ENCODE measurements around the gene AZGP1. TPM values are rescaled to one million over a fixed set of nuclear protein-coding genes. Genes with fewer than 3 reads are reported as not detected.
A peak's percentile ranks its signal among the peaks of the same experiment; 100 is the strongest.
"Not testable (repeated sequence)": the region's sequence is repeated elsewhere in the genome, so short reads cannot be mapped to it uniquely, and the experiment has no call there.

AZGP1 gene
- total RNA-seq, 1 donor from 2014 or later = not detected

DNA sequence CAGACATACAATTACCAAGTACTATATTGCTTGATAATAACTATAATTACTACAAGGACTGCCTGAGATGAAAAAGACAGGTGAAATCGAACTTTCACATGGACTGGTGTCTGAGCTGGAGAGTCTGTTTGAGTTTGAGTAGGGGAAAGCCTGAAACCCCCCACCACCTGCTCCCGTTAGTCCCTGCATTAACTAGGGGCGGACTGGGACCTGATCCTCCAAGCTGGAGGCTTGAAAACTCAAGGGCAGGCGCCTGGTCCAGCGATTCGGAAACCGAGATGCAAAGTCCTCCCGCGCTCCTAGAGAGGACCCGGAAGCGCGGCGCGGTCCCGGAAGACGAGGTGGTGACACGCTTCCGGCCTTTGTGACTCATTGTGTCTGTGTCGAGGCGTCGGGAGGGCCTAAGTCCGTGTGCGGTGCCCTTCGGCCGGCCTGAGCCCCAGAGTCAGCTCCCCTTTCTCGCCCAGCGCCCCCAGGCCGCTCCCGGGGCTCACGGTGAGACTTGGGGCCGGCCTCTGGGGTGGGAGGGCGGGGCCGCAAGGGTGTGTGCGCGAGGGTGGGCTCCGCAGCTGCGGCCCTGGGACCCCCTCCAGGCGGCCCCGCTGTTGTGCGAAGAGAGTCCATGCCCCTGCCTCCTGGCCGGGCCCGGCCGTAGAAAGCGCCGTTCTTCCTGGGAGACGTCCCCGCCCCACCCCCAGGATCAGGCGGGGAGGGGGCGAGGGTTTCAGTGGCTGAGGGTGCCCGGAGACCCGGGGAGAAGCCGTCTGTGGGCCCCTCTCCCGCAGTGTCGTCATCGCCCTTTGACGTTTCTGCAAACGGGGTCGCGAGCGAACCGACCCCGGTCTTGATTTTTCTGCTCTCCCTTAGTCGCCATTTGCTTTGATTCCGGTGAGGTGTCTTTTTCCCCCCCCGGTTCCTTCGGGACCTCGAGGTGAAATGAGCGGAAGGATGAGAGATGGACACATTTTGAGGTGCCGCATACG lies 39.7 kb upstream of the AZGP1 start, which contains the start of gene ZKSCAN1:
TSS of gene ZKSCAN1 (plus strand) at position 365 of the 983 bp plus-strand sequence. CDS start 7,911 bp downstream, outside the sequence.
- Histone ChIP-seq H3K36me3 (no peaks in the 10 kb centered on the region), H3K27ac (peak within 1 kb of the TSS; percentile 97 to 98), H3K4me1 (peaks cover 0 to 16% of the 10 kb centered on the region in 2 donors), H3K4me3 (peak within 1 kb of the TSS; percentile 94 to 96), H3K9me3 (no peaks in the 10 kb centered on the region), H3K27me3 (no peaks in the 10 kb centered on the region)
- TF ChIP-seq, protein P1, sequence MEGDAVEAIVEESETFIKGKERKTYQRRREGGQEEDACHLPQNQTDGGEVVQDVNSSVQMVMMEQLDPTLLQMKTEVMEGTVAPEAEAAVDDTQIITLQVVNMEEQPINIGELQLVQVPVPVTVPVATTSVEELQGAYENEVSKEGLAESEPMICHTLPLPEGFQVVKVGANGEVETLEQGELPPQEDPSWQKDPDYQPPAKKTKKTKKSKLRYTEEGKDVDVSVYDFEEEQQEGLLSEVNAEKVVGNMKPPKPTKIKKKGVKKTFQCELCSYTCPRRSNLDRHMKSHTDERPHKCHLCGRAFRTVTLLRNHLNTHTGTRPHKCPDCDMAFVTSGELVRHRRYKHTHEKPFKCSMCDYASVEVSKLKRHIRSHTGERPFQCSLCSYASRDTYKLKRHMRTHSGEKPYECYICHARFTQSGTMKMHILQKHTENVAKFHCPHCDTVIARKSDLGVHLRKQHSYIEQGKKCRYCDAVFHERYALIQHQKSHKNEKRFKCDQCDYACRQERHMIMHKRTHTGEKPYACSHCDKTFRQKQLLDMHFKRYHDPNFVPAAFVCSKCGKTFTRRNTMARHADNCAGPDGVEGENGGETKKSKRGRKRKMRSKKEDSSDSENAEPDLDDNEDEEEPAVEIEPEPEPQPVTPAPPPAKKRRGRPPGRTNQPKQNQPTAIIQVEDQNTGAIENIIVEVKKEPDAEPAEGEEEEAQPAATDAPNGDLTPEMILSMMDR (IDR thresholded peaks at IDR 0.05) = no peak
- intact Hi-C loops (cut with DNase I) = loop anchor here (1.0 kb wide), 2 partner anchors 34 to 66 kb away; partner anchors contain the start of genes ZNF3 and ZSCAN21
- DNase-seq (ENCODE audit: low spot score in 2 of 2) = peak; percentile 55 to 93

DNA sequence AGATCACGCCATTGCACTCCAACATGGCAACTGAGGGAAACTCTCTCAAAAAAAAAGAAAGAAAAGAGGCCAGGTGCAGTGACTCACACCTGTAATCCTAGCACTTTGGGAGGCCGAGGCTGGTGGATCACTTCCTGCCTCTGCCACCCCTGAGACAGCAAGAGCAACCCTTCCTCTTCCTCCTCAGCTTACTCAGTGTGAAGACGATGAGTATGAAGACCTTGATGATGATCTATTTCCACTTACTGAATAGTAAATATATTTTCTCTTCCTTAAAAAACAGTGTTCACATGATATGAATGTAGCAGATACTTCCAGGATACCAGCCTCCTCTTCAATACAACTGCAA lies 37.5 kb upstream of the AZGP1 start:
- TF ChIP-seq, protein P1 (IDR thresholded peaks at IDR 0.05) = no peak
- peaks cover 0 to 16% of the 10 kb centered on the region in 2 donors for H3K4me1 ChIP-seq
- no peaks in the 10 kb centered on the region for H3K36me3 ChIP-seq
- H3K27me3 ChIP-seq = no peaks in the 10 kb centered on the region
- H3K9me3 ChIP-seq = no peaks in the 10 kb centered on the region
- no peak for DNase-seq (ENCODE audit: low spot score in 2 of 2)
- H3K4me3 ChIP-seq = no peak overlapping the region
- H3K27ac ChIP-seq = no peak overlapping the region
- intact Hi-C loops (cut with DNase I) = no loop called here

DNA sequence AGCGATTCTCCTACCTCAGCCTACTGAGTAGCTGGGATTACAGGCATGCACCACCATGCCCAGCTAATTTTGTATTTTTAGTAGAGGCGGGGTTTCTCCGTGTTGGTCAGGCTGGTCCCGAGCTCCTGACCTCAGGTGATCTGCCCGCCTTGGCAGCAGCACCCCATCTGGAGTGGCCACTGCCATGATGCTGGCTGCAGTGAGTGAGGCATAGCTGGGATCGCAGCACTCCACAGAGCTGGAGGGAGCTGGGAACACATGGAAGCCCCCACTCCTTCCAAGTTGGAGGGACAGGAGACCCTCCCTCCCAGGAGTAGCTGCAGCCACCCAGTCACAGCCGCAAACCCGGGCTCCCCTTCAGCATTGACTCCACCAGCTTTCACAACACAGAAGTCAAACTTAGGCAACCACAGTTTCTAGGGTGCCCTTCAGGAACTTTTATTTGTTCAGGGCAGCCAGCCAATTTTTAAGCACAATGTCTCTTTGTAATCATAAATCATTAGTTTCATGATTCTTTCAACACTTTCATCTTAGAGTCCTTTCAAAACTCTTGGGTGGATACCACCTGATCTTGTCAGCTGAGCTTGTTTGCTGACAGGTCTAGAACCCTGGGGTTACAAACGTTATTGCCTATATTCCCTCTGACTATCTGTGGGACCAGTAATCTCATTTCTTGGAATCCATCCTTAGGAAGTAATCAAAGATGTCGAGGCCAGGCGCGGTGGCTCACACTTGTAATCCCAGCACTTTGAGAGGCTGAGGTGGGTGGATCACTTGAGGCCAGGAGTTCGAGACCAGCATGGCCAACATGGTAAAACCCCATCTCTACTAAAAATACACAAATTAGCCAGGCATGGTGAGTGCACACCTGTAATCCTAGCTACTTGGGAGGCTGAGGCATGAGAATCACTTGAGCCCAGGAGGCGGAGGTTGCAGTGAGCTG lies 36.8 kb upstream of the AZGP1 start:
- H3K36me3 ChIP-seq; intact Hi-C loops (cut with DNase I); DNase-seq (ENCODE audit: low spot score in 2 of 2); H3K9me3 ChIP-seq; H3K4me3 ChIP-seq; H3K27ac ChIP-seq; H3K27me3 ChIP-seq: not testable (repeated sequence)
- peaks cover 0 to 16% of the 10 kb centered on the region in 2 donors for H3K4me1 ChIP-seq

DNA sequence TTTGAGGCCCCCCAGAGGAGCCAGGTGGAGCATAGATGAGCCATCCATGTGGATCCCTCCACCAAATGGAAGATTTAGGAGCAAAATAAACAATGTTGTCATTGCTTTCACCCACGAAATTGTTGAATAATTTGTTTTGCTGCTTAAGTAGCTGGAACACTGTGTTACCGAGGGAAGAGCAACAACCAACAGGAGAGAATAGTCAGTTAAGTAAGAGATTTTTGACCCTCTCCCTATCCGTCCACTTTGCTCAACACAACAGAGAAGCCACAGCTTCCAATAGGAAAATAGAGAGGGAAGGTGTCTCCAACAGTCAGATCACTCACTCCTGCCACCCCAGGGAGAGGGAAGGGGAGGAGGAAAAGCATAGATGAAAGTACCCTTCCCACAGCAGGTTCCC lies 35.7 kb upstream of the AZGP1 start:
- peaks cover 0 to 7% of the 10 kb centered on the region in 2 donors for H3K4me1 ChIP-seq
- DNase-seq (ENCODE audit: low spot score in 2 of 2) = no peak
- H3K36me3 ChIP-seq = no peaks in the 10 kb centered on the region
- TF ChIP-seq, protein P1 (IDR thresholded peaks at IDR 0.05) = no peak
- no peak overlapping the region for H3K4me3 ChIP-seq
- H3K9me3 ChIP-seq = no peaks in the 10 kb centered on the region
- H3K27me3 ChIP-seq = no peaks in the 10 kb centered on the region
- no peak overlapping the region for H3K27ac ChIP-seq
- intact Hi-C loops (cut with DNase I) = no loop called here

DNA sequence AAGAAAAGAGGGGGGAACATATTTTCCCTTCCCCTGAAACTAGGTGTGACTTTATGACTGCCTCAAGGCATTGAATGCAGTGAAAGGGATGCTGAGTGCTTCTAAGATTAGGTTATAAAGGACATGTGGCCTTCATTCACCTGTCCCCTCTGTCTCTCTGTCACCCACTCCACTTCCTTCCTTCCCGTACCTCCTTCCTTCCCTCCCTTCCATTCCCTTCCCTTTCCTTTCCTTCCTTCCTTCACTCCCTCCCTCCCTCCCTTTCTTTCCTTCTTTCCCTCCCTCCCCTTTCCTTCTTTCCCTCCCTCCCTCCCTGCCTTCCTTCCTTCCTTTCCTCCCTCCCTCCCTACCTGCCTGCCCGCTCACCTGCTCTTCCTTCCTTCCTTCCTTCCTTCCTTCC lies 35.1 kb upstream of the AZGP1 start:
- no peaks in the 10 kb centered on the region for H3K27me3 ChIP-seq
- peaks cover 0 to 4% of the 10 kb centered on the region in 2 donors for H3K4me1 ChIP-seq
- no peaks in the 10 kb centered on the region for H3K9me3 ChIP-seq
- intact Hi-C loops (cut with DNase I) = no loop called here
- H3K27ac ChIP-seq = no peak overlapping the region
- no peaks in the 10 kb centered on the region for H3K36me3 ChIP-seq
- H3K4me3 ChIP-seq = no peak overlapping the region
- TF ChIP-seq, protein P1 (IDR thresholded peaks at IDR 0.05) = no peak
- no peak for DNase-seq (ENCODE audit: low spot score in 2 of 2)

DNA sequence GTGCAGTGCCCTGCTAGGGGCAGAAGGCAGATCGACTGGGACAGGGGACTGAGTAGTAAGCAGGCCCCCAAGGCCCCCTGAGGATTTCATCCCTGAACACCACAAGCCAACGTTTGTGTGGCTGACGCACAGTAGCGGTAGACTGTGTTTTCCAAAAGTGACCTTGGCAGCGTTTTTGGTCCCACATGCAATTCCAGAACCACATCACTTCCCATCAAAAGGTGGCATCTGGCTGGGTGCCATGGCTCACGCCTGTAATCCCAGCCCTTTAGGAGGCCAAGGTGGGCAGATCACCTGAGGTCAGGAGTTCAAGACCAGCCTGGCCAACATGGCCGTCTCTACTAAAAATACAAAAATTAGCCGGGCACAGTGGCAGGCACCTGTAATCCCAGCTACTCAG lies 34.1 kb upstream of the AZGP1 start:
- H3K27me3 ChIP-seq; H3K9me3 ChIP-seq; H3K27ac ChIP-seq; H3K4me1 ChIP-seq; H3K36me3 ChIP-seq; intact Hi-C loops (cut with DNase I); H3K4me3 ChIP-seq; DNase-seq (ENCODE audit: low spot score in 2 of 2): not testable (repeated sequence)

Data from ascending aorta (tissue), 2 donors.